Activated effector memory CD4-positive, alpha-beta T cell treated with anti-CD3 and anti-CD28 coated beads, Interleukin-2, amount 50 U/mL, for 16 hours (primary cell): Measurements from ENCODE around the gene MED29.

Experiments used
- DNase-seq: peaks from one replicate; pipeline ENCODE4 v3.0.0-alpha.2; 2020

MED29 gene

GRCh38 chr19:39390751-39391437 lies at the start of gene MED29, which contains the start of gene PAF1:
Gene MED29, plus strand, starts transcription at chr19:39391378. Its CDS starts 45 bp downstream, at chr19:39391423.
Gene PAF1, minus strand, starts transcription at chr19:39391106. Its CDS starts 242 bp downstream, at chr19:39390864.
- DNase-seq: peak; percentile 98

- peak; percentile 100 for DNase-seq
Measured at GRCh38 chr19:39341719-39342604, 49.2 kb upstream of the MED29 start, which contains the start of gene SAMD4B. Gene SAMD4B, plus strand, starts transcription at chr19:39342421. Its CDS starts 14,473 bp downstream, at chr19:39356894.

- DNase-seq: peak; percentile 64
Measured at GRCh38 chr19:39342647-39343305, 48.4 kb upstream of the MED29 start.

- no peak for DNase-seq
Measured at GRCh38 chr19:39345956-39346355, 45.2 kb upstream of the MED29 start.

- no peak for DNase-seq
Measured at GRCh38 chr19:39347332-39348164, 43.6 kb upstream of the MED29 start.

GRCh38 chr19:39349326-39349725 lies 41.9 kb upstream of the MED29 start:
- DNase-seq: no peak

- no peak for DNase-seq
Measured at GRCh38 chr19:39350156-39350555, 41.0 kb upstream of the MED29 start.

- no peak for DNase-seq
Measured at GRCh38 chr19:39351537-39352064, 39.6 kb upstream of the MED29 start.

GRCh38 chr19:39352381-39353255 lies 38.6 kb upstream of the MED29 start:
- DNase-seq: no peak

GRCh38 chr19:39355253-39355652 lies 35.9 kb upstream of the MED29 start:
- DNase-seq: no peak

- DNase-seq: no peak
Measured at GRCh38 chr19:39356073-39356472, 35.1 kb upstream of the MED29 start.

- DNase-seq: no peak
Measured at GRCh38 chr19:39356647-39357046, 34.5 kb upstream of the MED29 start.

GRCh38 chr19:39359026-39359425 lies 32.2 kb upstream of the MED29 start:
- no peak for DNase-seq

- no peak for DNase-seq
Measured at GRCh38 chr19:39360599-39360998, 30.6 kb upstream of the MED29 start.

- no peak for DNase-seq
Measured at GRCh38 chr19:39362682-39363657, 28.2 kb upstream of the MED29 start.

GRCh38 chr19:39363901-39364457 lies 27.2 kb upstream of the MED29 start:
- no peak for DNase-seq

- DNase-seq: no peak
Measured at GRCh38 chr19:39365531-39365930, 25.6 kb upstream of the MED29 start.

- no peak for DNase-seq
Measured at GRCh38 chr19:39369200-39369599, 22.0 kb upstream of the MED29 start.

GRCh38 chr19:39370735-39371134 lies 20.4 kb upstream of the MED29 start:
- DNase-seq: no peak
